Medulla oblongata (tissue), 1 donor: Measurements from ENCODE around the gene ADARB1.
"Not testable (repeated sequence)": the region's sequence is repeated elsewhere in the genome, so short reads cannot be mapped to it uniquely, and the experiment has no call there.

Source experiments
- DNase-seq: peaks from one replicate; pipeline ENCODE4 v3.0.0-alpha.2; 2015; ENCODE audit errors: extremely low spot score

The ADARB1 gene

GRCh38 chr21:45114475-45114874, 40.1 kb downstream of the ADARB1 start:
- no peak for DNase-seq

GRCh38 chr21:45115141-45115540, 40.8 kb downstream of the ADARB1 start:
- no peak for DNase-seq

- no peak for DNase-seq
These were observed 41.7 kb downstream of the ADARB1 start for GRCh38 chr21:45116066-45116465.

- no peak for DNase-seq
These were observed 42.9 kb downstream of the ADARB1 start for GRCh38 chr21:45117314-45117713.

GRCh38 chr21:45118099-45118498, 43.7 kb downstream of the ADARB1 start:
- no peak for DNase-seq

- DNase-seq = no peak
These were observed 45.4 kb downstream of the ADARB1 start for GRCh38 chr21:45119812-45120211.

- DNase-seq = no peak
These were observed 46.6 kb downstream of the ADARB1 start for GRCh38 chr21:45120975-45121374.

GRCh38 chr21:45122030-45122429, 47.6 kb downstream of the ADARB1 start:
- DNase-seq = no peak

GRCh38 chr21:45122432-45123132, 48.2 kb downstream of the ADARB1 start:
- DNase-seq = no peak

GRCh38 chr21:45123440-45123839, 49.1 kb downstream of the ADARB1 start:
- DNase-seq = no peak

- no peak for DNase-seq
These were observed 50.2 kb downstream of the ADARB1 start for GRCh38 chr21:45124596-45124995.

- no peak for DNase-seq
These were observed 51.0 kb downstream of the ADARB1 start for GRCh38 chr21:45125357-45125756.

GRCh38 chr21:45126204-45126626, 51.8 kb downstream of the ADARB1 start:
- DNase-seq = no peak

GRCh38 chr21:45126983-45127382, 52.6 kb downstream of the ADARB1 start:
- DNase-seq = no peak

- DNase-seq = no peak
These were observed 53.6 kb downstream of the ADARB1 start for GRCh38 chr21:45127937-45128336.

- peak; percentile 81 for DNase-seq
These were observed 54.3 kb downstream of the ADARB1 start for GRCh38 chr21:45128613-45129188.

- no peak for DNase-seq
These were observed 55.0 kb downstream of the ADARB1 start for GRCh38 chr21:45129189-45129923.

- DNase-seq = no peak
These were observed 56.0 kb downstream of the ADARB1 start for GRCh38 chr21:45130324-45130774.

GRCh38 chr21:45131537-45131999, 57.2 kb downstream of the ADARB1 start:
- peak; percentile 48 for DNase-seq

GRCh38 chr21:45132841-45133573, 58.6 kb downstream of the ADARB1 start:
- DNase-seq = peak; percentile 64

- not testable (repeated sequence) for DNase-seq
These were observed 59.3 kb downstream of the ADARB1 start for GRCh38 chr21:45133574-45134278.
